Measurements from ENCODE around the gene USP40.

Gene USP40

DNA sequence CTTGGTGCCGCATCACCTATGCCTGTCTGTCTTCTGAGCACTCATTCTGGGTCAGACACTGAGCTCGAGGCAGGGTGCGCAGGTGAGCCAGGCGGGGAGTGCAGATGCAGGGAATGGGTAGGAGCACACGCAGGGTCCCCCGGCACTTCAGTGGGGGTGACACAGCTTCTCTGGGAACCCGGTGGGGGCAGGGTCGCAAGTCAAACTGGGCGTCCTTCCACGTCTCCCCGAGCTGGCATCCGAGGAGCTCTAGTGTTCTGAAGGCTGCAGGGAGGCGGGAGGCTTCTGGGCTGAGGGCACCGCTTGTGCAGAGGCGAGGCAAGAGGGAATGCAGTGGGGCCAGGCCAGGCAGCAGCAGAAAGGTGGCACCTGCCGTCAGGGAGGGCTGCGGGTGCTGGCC, 126.3 kb downstream of the USP40 start:
- no peak for DNase-seq

DNA sequence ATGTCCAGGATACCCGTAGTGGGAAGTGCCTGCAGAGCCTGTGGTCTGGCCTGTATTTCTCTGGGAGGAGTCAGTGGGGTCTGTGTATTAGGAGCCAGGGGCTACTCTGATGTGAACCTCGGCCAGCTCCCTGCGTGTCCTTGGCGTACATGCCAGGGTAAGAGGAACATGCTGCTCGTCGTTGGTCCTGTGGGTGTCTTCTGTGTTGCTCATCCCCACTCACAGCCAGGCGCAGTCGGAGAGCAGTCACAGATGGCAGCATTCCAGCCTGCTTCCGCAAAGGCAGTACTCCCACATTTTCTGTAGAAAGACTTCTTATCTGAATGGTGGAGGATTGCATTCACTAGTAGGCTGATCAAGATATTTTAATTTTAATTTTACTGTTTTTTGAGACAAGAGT, 127.4 kb downstream of the USP40 start:
- DNase-seq, result no peak

DNA sequence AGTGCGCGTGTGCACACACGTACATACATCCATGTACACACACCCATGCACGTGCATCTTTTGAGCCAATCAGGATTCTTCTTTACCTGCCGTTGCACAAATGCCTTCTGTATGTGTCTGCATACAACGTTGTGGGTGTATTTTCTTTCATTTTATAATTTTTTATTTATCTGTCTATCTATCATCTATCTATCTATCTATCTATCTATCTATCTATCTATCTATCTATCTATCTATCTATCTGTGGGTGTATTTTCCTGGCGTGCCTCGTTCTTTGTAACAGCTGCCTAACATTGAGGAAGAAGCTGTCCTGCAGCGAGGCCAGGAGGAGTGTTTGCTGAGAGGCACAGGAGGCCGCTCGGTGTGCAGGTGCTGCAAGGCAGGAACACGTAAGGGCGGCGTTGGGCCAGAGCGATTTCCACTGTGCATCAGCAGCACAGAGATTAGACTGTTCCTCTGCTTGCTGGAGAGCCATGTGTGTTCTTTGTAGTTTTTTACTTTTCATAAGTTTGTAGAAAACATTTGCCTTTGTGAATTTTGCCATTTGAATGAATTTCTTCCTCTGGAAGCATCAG, 127.9 kb downstream of the USP40 start:
- no peak for DNase-seq

DNA sequence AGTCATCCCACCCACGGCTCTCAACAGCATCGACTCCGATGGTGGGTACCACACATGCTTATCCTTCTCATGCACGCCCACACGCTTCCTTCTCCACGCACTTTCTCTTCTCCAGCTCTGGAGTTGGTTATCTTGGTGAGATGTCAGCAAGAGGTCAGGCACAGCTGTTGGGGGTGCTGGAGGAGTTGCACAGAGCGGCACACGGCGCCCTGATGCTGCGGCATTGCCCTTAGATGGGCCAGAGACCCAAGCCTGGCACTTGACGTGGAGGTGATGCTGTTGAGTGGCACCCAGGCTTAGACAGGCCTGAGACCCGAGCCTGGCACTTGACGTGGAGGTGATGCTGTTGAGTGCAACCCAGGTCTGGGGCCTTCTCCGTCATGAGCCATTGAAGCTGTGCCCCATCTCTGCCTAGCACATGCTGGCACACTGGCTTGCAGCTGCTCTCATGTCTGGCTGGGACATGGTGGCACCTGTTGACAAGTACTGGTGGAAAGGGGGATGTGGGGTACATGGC, 129.1 kb downstream of the USP40 start:
- no peak for DNase-seq

GRCh38 chr2:233436691-233437438, 129.7 kb downstream of the USP40 start:
- DNase-seq, result no peak

DNA sequence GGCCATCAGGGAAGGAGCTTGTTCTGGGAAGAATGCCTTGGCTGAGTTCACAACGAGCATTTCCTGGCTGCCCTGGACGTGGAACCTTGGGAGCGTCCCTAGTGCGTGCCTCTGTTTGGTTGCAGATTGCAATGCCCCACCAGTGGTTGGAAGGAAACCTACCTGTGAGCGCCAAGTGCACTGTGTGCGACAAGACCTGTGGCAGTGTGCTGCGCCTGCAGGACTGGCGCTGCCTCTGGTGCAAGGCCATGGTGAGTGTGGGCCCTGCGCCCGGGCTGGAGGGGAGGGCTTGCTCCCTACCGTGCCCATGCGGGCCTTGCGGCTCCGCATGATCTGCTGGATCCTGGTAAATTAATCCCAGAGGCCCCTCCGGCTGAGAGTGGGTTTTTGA, 130.4 kb downstream of the USP40 start:
- no peak for DNase-seq

DNA sequence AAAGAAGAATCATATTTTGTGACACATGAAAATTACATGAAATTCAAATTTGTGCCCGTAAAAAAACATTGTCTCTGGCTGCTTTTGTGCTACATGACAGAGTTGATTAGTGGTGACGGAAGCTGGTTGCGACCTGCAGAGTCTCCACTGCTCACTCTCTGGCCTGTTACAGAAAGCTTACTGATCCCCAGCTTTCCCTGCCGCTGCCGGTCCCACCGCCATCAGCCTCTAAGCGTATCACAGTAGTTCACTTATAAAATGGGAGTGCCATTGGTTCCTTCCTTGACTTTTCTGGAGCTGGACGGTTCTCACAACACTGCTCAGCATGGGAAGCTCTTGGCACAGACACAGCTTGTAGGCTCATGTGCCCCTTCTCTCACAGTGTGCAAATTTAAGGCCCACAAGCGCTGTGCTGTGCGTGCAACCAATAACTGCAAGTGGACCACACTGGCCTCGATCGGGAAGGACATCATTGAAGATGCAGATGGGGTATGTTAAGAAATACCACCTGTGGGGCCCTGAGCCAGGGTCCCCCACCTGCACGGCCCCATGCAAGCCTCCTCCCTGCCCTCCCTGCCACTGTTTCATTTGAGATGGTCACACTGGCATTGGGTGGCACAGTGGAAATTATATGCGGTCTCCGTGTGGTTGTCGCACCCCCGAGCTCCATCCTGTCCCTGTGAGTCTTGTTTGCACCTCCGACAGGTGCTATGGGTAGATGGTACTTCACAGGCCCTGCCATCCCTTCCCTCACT, 131.0 kb downstream of the USP40 start:
- no peak for DNase-seq

DNA sequence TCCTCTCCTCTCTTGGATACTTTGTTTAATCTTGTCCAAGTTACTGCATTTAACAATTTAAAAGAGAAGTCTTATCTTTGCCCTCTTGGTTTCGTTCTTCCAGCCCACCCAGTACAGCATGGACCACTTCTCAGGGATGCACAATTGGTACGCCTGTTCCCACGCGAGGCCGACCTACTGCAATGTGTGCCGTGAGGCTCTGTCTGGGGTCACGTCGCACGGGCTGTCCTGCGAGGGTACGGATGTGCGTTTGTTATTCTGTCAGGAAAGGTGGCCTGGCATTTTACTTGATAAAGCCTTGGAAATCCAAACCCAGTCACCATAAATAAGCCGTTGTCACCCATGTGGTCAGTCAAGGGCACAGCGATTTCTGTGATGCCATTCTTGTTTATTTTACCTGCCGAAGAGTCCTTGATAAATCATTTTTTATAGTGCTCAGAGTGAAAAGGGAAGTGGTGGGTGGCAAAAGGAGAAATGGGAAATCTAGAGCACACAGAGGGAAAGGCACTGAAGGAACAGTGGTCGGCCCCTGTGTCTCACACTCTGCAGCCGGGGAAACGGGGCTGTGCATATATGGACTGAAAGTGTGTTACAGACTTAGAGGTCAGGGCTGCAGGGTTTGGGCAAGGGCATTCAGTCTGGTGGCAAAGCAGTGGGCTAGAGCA, 131.8 kb downstream of the USP40 start:
- DNase-seq, result no peak

DNA sequence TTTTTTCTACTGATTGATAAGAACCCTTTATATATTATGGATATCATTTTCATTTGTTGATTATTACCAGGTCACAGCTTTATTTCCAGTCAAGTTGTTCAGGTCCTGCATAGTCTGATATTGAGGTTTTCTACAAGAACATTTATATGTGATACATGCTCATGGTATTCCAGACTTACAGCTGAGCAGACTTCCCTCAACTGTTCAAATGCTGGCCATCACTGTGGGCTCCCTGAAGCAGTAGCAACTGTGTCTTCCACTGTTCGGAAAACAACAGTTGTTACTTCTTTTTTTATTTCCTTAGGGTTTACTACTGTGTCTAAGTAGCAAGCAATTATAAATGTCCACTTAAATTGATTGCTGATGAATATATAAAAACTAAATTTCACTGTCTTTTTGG, 132.8 kb downstream of the USP40 start:
- DNase-seq, result no peak

DNA sequence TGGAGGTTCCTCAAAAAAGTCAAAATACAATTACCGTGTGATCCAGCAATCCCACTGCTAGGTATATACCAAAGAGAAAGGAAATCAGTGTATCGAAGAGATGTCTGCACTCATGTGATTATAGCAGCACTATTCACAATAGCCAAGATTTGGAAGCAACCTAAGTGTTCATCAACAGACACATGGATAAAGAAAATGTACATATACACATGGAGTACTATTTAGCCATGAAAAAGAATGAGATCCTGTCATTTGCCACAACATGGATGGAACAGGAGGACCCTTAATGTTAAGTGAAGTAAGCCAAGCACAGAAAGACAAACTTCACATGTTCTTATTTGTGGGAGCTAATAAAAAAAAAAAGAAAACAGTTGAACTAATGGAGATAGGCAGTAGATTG, 133.6 kb downstream of the USP40 start:
- no peak for DNase-seq

- DNase-seq, result no peak
Measured at GRCh38 chr2:233430651-233431050, 135.9 kb downstream of the USP40 start.

GRCh38 chr2:233430081-233430480, 136.5 kb downstream of the USP40 start:
- DNase-seq, result no peak

- no peak for DNase-seq
Measured at GRCh38 chr2:233429175-233429897, 137.2 kb downstream of the USP40 start.

- no peak for DNase-seq
Measured at GRCh38 chr2:233428438-233428837, 138.1 kb downstream of the USP40 start.

GRCh38 chr2:233428008-233428407, 138.6 kb downstream of the USP40 start:
- no peak for DNase-seq

DNA sequence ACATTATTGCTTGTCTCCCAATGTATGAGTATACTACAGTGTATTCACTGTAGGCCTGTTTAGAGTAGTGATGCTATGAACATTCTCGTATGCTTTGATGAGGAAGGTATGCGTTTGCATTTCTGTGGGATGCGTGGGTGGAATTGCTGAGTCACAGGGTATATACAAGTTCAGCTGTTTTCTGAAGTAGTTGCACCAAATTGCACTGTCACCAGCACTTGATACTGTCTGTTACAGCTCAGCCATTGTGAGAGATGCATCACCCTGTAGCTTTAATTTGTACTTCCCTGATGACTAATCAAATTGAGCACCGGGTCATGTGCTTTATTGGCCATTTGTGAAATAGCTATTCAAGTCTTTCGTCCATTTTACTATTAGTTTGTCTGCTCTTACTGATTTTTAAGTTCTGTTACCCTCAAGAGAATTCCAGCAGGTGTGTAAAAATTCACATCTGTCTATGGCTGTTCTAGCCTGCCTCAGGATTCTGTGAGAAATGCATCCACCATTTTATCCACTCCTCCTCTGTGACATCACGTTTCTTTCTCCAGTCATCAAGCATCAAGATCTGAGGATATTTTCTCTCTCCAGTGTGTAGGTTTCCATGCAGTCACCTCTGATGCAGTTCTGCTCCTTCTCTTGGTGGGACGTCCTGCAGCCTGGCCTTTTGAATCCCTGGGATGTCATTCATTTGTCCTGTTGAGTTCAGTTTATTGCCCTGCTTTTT, 139.8 kb downstream of the USP40 start:
- no peak for DNase-seq
